HEK293 (cell line): ENCODE data around the gene SLC34A3.

ENCODE experiments used
- CTCF ChIA-PET: fragments of 350-600 bp; formaldehyde crosslinking; extraction: SDS; loops from one replicate; lab custom pipeline; 2021; ENCODE audit warnings: antibody characterized with exemption; lab: Yijun Ruan, JAX
- POLR2A ChIA-PET: fragments of 300-600 bp; formaldehyde crosslinking; extraction: SDS; loops from one replicate; lab custom pipeline; 2020; ENCODE audit warnings: antibody characterized with exemption, inconsistent platforms; lab: Yijun Ruan, JAX
- H3K27ac ChIP-seq: fragments of 200-500 bp; sonication (Bioruptor generic); 2 replicates; pipeline ENCODE4 v1.5.1; 2014; ENCODE audit warnings: low read depth, low read length, control low read depth, inconsistent platforms; ENCODE audit errors: extremely low read depth
- H3K36me3 ChIP-seq, 2 experiments: fragments of 200-500 bp in 1 of 2; sonication (Bioruptor generic) in 1 of 2; 1 replicate in 1 of 2; 2 replicates in 1 of 2; pipeline ENCODE4 v1.5.1; 2014 to 2017; ENCODE audit warnings: inconsistent platforms in 2 of 2, low read length in 2 of 2; ENCODE audit not compliant: control insufficient read depth in 2 of 2, insufficient read depth in 1 of 2
- H3K4me1 ChIP-seq: fragments of 200-500 bp; sonication (Bioruptor generic); 2 replicates; pipeline ENCODE4 v1.5.1; 2014; ENCODE audit warnings: mild to moderate bottlenecking, low read length, inconsistent platforms; ENCODE audit not compliant: control insufficient read depth, insufficient read depth
- H3K4me3 ChIP-seq: 2 replicates; pipeline ENCODE4 v1.5.1; 2011; ENCODE audit warnings: low read depth, mild to moderate bottlenecking, control low read depth, low read length, moderate library complexity
- H3K9me3 ChIP-seq: fragments of 200-500 bp; sonication (Bioruptor generic); 2 replicates; pipeline ENCODE4 v1.5.1; 2014; ENCODE audit warnings: low read depth, low read length, inconsistent platforms; ENCODE audit not compliant: control insufficient read depth, insufficient read depth
- GLIS1 ChIP-seq: fragments of 450-650 bp; formaldehyde crosslinking; IDR thresholded peaks from 2 replicates; pipeline ENCODE4 v1.5.1; 2016; ENCODE audit warnings: missing biosample characterization, missing genetic modification characterization
- IKZF3 ChIP-seq: fragments of 450-650 bp; IDR thresholded peaks from 2 replicates; pipeline ENCODE4 v1.5.0; 2018; ENCODE audit warnings: missing biosample characterization, mild to moderate bottlenecking, missing genetic modification characterization, moderate library complexity
- KLF10 ChIP-seq: fragments of 450-650 bp; IDR thresholded peaks from 2 replicates; pipeline ENCODE4 v1.5.1; 2018; ENCODE audit warnings: missing biosample characterization, mild to moderate bottlenecking, missing genetic modification characterization
- KLF17 ChIP-seq: fragments of 450-650 bp; formaldehyde crosslinking; IDR thresholded peaks from 2 replicates; pipeline ENCODE4 v1.5.1; 2016; ENCODE audit warnings: missing biosample characterization, missing genetic modification characterization
- KLF8 ChIP-seq: fragments of 450-650 bp; formaldehyde crosslinking; IDR thresholded peaks from 2 replicates; pipeline ENCODE4 v1.5.1; 2016; ENCODE audit warnings: missing biosample characterization, missing genetic modification characterization
- PRDM6 ChIP-seq: fragments of 450-650 bp; formaldehyde crosslinking; IDR thresholded peaks from 2 replicates; pipeline ENCODE4 v1.5.1; 2017; ENCODE audit warnings: missing biosample characterization, missing genetic modification characterization
- ZNF10 ChIP-seq: fragments of 450-650 bp; formaldehyde crosslinking; IDR thresholded peaks from 2 replicates; pipeline ENCODE4 v1.5.1; 2017; ENCODE audit warnings: missing biosample characterization, missing genetic modification characterization
- ZNF133 ChIP-seq: fragments of 450-650 bp; formaldehyde crosslinking; IDR thresholded peaks from 2 replicates; pipeline ENCODE4 v1.5.1; 2016; ENCODE audit warnings: missing biosample characterization, missing genetic modification characterization
- ZNF146 ChIP-seq: fragments of 450-650 bp; formaldehyde crosslinking; IDR thresholded peaks from 2 replicates; pipeline ENCODE4 v1.5.1; 2016; ENCODE audit warnings: missing biosample characterization, missing genetic modification characterization
- ZNF155 ChIP-seq: fragments of 450-650 bp; formaldehyde crosslinking; IDR thresholded peaks from 2 replicates; pipeline ENCODE4 v1.5.1; 2016; ENCODE audit warnings: missing biosample characterization, missing genetic modification characterization
- ZNF18 ChIP-seq: fragments of 450-650 bp; formaldehyde crosslinking; IDR thresholded peaks from 2 replicates; pipeline ENCODE4 v1.5.1; 2016; ENCODE audit warnings: missing biosample characterization, missing genetic modification characterization
- ZNF23 ChIP-seq: fragments of 450-650 bp; formaldehyde crosslinking; IDR thresholded peaks from 2 replicates; pipeline ENCODE4 v1.5.1; 2016; ENCODE audit warnings: missing biosample characterization, missing genetic modification characterization, borderline replicate concordance
- ZNF324 ChIP-seq: fragments of 450-650 bp; formaldehyde crosslinking; IDR thresholded peaks from 2 replicates; pipeline ENCODE4 v1.5.1; 2016; ENCODE audit warnings: missing biosample characterization, missing genetic modification characterization
- ZNF37A ChIP-seq: fragments of 450-650 bp; IDR thresholded peaks from 2 replicates; pipeline ENCODE4 v1.5.1; 2018; ENCODE audit warnings: missing biosample characterization, missing genetic modification characterization
- ZNF394 ChIP-seq: fragments of 450-650 bp; formaldehyde crosslinking; IDR thresholded peaks from 2 replicates; pipeline ENCODE4 v1.5.1; 2016; ENCODE audit warnings: missing biosample characterization, missing genetic modification characterization, mild to moderate bottlenecking, moderate library complexity, borderline replicate concordance
- ZNF513 ChIP-seq: fragments of 450-650 bp; IDR thresholded peaks from 2 replicates; pipeline ENCODE4 v1.5.1; 2018; ENCODE audit warnings: missing biosample characterization, missing genetic modification characterization
- ZNF560 ChIP-seq: fragments of 450-650 bp; formaldehyde crosslinking; IDR thresholded peaks from 2 replicates; pipeline ENCODE4 v1.5.1; 2017; ENCODE audit warnings: missing biosample characterization, missing genetic modification characterization, borderline replicate concordance
- ZNF654 ChIP-seq: fragments of 450-650 bp; formaldehyde crosslinking; IDR thresholded peaks from 2 replicates; pipeline ENCODE4 v1.5.1; 2016; ENCODE audit warnings: low read depth, missing biosample characterization, missing genetic modification characterization
- TF ChIP-seq, protein P1 (sequence below): fragments of 450-650 bp; formaldehyde crosslinking; IDR thresholded peaks from 2 replicates; pipeline ENCODE4 v1.5.1; 2016; ENCODE audit warnings: missing biosample characterization, missing genetic modification characterization

SLC34A3 gene

DNA sequence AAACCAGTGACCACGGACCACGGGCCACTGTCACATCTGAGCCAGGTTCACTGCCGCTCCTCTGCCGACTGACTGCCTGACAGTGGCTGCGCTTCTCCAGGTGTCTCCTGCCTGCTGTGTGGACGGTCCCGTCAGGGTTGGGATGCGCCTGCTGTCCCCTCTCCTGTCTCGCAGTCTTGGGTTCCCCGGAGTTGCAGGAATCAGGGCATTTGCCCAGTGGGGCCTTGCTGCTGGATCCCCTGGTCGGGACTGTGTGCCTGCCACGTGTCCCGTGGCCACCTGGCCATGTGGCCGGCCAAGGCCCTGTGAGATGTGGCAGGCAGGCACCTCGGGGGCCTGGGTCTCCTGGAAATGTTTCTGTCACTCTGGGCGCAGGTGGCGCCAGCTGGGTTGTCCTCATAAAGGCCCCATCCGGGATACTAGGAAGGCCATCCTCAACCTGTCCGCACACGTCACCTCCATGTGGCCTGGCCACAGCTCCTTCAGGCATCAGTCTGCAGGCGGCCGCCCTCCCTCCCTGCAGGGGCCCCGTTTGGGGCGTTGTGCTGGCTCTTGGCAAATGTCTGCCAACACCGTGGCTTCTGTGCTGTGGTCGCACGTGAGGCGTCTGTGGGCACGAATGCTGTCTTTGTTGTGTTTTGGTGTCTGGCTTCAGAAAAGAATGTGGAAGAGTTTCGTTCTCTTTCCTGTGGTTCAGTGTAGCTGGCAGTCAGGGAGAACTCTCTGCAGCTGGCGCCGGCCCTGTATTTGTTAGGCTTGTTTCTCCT lies 40.4 kb downstream of the SLC34A3 start:
- H3K36me3 ChIP-seq = peaks cover 0 to 56% of the 10 kb centered on the region in 2 experiments; a peak in 2 of 3 replicates
- TF ChIP-seq, protein P1, sequence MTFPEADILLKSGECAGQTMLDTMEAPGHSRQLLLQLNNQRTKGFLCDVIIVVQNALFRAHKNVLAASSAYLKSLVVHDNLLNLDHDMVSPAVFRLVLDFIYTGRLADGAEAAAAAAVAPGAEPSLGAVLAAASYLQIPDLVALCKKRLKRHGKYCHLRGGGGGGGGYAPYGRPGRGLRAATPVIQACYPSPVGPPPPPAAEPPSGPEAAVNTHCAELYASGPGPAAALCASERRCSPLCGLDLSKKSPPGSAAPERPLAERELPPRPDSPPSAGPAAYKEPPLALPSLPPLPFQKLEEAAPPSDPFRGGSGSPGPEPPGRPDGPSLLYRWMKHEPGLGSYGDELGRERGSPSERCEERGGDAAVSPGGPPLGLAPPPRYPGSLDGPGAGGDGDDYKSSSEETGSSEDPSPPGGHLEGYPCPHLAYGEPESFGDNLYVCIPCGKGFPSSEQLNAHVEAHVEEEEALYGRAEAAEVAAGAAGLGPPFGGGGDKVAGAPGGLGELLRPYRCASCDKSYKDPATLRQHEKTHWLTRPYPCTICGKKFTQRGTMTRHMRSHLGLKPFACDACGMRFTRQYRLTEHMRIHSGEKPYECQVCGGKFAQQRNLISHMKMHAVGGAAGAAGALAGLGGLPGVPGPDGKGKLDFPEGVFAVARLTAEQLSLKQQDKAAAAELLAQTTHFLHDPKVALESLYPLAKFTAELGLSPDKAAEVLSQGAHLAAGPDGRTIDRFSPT (tag by site-specific recombination) = no peak
- TF ChIP-seq ZNF10 (tag by site-specific recombination) = no peak
- TF ChIP-seq ZNF146 (tag by site-specific recombination) = no peak
- TF ChIP-seq ZNF654 (tag by site-specific recombination) = no peak
- TF ChIP-seq ZNF324 = no peak
- TF ChIP-seq IKZF3 = no peak
- TF ChIP-seq, all 188 proteins: peak for 0
- H3K4me3 ChIP-seq = no peak overlapping the region
- H3K4me1 ChIP-seq = no peaks in the 10 kb centered on the region
- H3K9me3 ChIP-seq = no peaks in the 10 kb centered on the region
- POLR2A ChIA-PET = interaction anchor here (1.9 to 2.4 kb wide), 2 partner anchors 27 to 30 kb away, joined by 6 to 9 read pairs; partner anchors contain the start of gene TUBB4B
- CTCF ChIA-PET = interaction anchor here (1.6 kb wide), 1 partner anchor 15 kb away, joined by 3 read pairs; the partner anchor contains the start of gene NELFB
- no peak overlapping the region for H3K27ac ChIP-seq

GRCh38 chr9:137271696-137272076 lies 41.0 kb downstream of the SLC34A3 start:
- no peaks in the 10 kb centered on the region for H3K9me3 ChIP-seq

More at GRCh38 chr9:137271696-137272076, 41.0 kb downstream of the SLC34A3 start:
- Histone ChIP-seq H3K4me3 (no peak overlapping the region), H3K27ac (no peak overlapping the region), H3K36me3 (peaks cover 0 to 51% of the 10 kb centered on the region in 2 experiments; a peak in 2 of 3 replicates), H3K4me1 (0 out of 2 replicates have a peak, but pooled peaks cover 2% of the 10 kb centered on the region)
- POLR2A ChIA-PET = interaction anchor here (1.3 to 2.4 kb wide), 3 partner anchors 18 to 31 kb away, joined by 3 to 9 read pairs (median 6); partner anchors contain the start of gene TUBB4B
- CTCF ChIA-PET = interaction anchor here (1.6 kb wide), 1 partner anchor 16 kb away, joined by 3 read pairs; the partner anchor contains the start of gene NELFB
- TF ChIP-seq ZNF37A (tag by site-specific recombination) = no peak
- TF ChIP-seq GLIS1 (tag by site-specific recombination) = no peak
- no peak for TF ChIP-seq KLF8 (tag by site-specific recombination)
- TF ChIP-seq KLF10 = no peak
- no peak for TF ChIP-seq ZNF560
- TF ChIP-seq ZNF133 (tag by site-specific recombination) = no peak
- no peak for TF ChIP-seq ZNF513
- TF ChIP-seq ZNF23 (tag by site-specific recombination) = no peak
- TF ChIP-seq ZNF155 = no peak
- no peak for TF ChIP-seq ZNF394 (tag by site-specific recombination)
- TF ChIP-seq KLF17 = no peak
- no peak for TF ChIP-seq PRDM6 (tag by site-specific recombination)
- no peak for TF ChIP-seq ZNF18 (tag by site-specific recombination)
